HepG2 (cell line): ENCODE measurements around the gene PEAK1. TPM values are rescaled to one million over a fixed set of nuclear protein-coding genes. Genes with fewer than 3 reads are reported as not detected.

Source experiments
- HMG20B ChIP-seq: conservative IDR thresholded peaks from 2 replicates; pipeline ENCODE4 v1.6.1; 2016; ENCODE audit warnings: missing genetic modification reagents, missing compliant biosample characterization
- HMGXB4 ChIP-seq, 2 experiments: sonication (generic) in 1 of 2; formaldehyde crosslinking in 1 of 2; IDR thresholded peaks; 2 replicates each; pipeline versions ENCODE4 v1.4.0 to v1.6.1; 2018 to 2020; ENCODE audit warnings: missing genetic modification reagents in 2 of 2, borderline replicate concordance in 1 of 2, low read depth in 1 of 2, mild to moderate bottlenecking in 1 of 2, missing biosample characterization in 1 of 2
- HNF1B ChIP-seq: sonication (generic); formaldehyde crosslinking; IDR thresholded peaks from 2 replicates; pipeline ENCODE4 v1.5.1; 2020; ENCODE audit warnings: mild to moderate bottlenecking, moderate library complexity, missing genetic modification reagents
- HOXA5 ChIP-seq: sonication (generic); formaldehyde crosslinking; IDR thresholded peaks from 2 replicates; pipeline ENCODE4 v1.4.0; 2020; ENCODE audit warnings: missing genetic modification reagents
- MED8 ChIP-seq: sonication (generic); formaldehyde crosslinking; IDR thresholded peaks from 2 replicates; pipeline ENCODE4 v1.8.1; 2023; ENCODE audit warnings: mild to moderate bottlenecking, missing genetic modification reagents; ENCODE audit not compliant: insufficient replicate concordance
- MIER2 ChIP-seq: IDR thresholded peaks from 2 replicates; pipeline ENCODE4 v1.6.1; 2016; ENCODE audit warnings: missing biosample characterization, missing genetic modification reagents
- NR2F6 ChIP-seq, 2 experiments: IDR thresholded peaks; 2 replicates each; pipeline ENCODE4 v1.6.1; 2016; ENCODE audit warnings: antibody characterized with exemption in 1 of 2, mild to moderate bottlenecking in 1 of 2
- SMC3 ChIP-seq: IDR thresholded peaks from 2 replicates; pipeline ENCODE4 v1.6.1; 2011; ENCODE audit warnings: low read length, improper control_type of control experiment
- TRIM24 ChIP-seq: sonication (generic); formaldehyde crosslinking; IDR thresholded peaks from 2 replicates; pipeline ENCODE4 v1.8.0; 2022; ENCODE audit warnings: mild to moderate bottlenecking, missing genetic modification reagents
- TSC22D2 ChIP-seq: sonication (generic); formaldehyde crosslinking; IDR thresholded peaks from 2 replicates; pipeline ENCODE4 v1.5.1; 2020; ENCODE audit warnings: missing genetic modification reagents, mild to moderate bottlenecking, borderline replicate concordance
- ZNF30 ChIP-seq: sonication (generic); formaldehyde crosslinking; IDR thresholded peaks from 2 replicates; pipeline ENCODE4 v1.5.0; 2020; ENCODE audit warnings: mild to moderate bottlenecking, missing genetic modification reagents
- ZNF784 ChIP-seq: sonication (generic); formaldehyde crosslinking; IDR thresholded peaks from 2 replicates; pipeline ENCODE4 v1.5.1; 2020; ENCODE audit warnings: missing genetic modification reagents, mild to moderate bottlenecking, borderline replicate concordance
- polyA plus RNA-seq, 8 experiments: library from polyadenylated mRNA; depleted of rRNA in 3 of 8; stranded (reverse) in 7 of 8; unstranded in 1 of 8; fragments of >200 nt; fragmentation: Illumina TruSeq in 4 of 8; extraction: Trizol in 4 of 8; gene quantifications; 2 replicates each; pipeline versions ENCODE4 v1.2.1 to v1.2.3, GENCODE V29; 2011 to 2016; ENCODE audit warnings: low read depth in 4 of 8, missing spikeins in 1 of 8, mixed read lengths in 1 of 8; ENCODE audit not compliant: insufficient read depth in 1 of 8
- total RNA-seq, 5 experiments: library from RNA; depleted of rRNA; stranded (reverse); fragments of >200 nt; fragmentation: Illumina TruSeq; extraction: Trizol; gene quantifications; 2 replicates each; pipeline ENCODE4 v1.2.3, GENCODE V29; 2016; ENCODE audit warnings: low read depth in 1 of 5
- TF ChIP-seq, protein P1 (sequence below): sonication (generic); formaldehyde crosslinking; IDR thresholded peaks from 2 replicates; pipeline ENCODE4 v1.4.0; 2020; ENCODE audit warnings: missing genetic modification reagents
- TF ChIP-seq, protein P2 (sequence below): sonication (generic); formaldehyde crosslinking; IDR thresholded peaks from 2 replicates; pipeline ENCODE4 v1.4.0; 2020; ENCODE audit warnings: mild to moderate bottlenecking, low read depth, missing genetic modification reagents
- TF ChIP-seq, protein P3 (sequence below): sonication (generic); formaldehyde crosslinking; IDR thresholded peaks from 2 replicates; pipeline ENCODE4 v1.4.0; 2020; ENCODE audit warnings: missing genetic modification reagents, mild to moderate bottlenecking, borderline replicate concordance

The PEAK1 gene
- total and polyA plus RNA-seq, 2 of the 13 experiments (the other 11 are each of a cell fraction or from before 2014, with no cell fraction given) = 6.0 to 6.6 TPM

GRCh38 chr15:77224352-77224751 is 195.6 kb downstream of the PEAK1 start (continued):
- TF ChIP-seq HNF1B (CRISPR knock-in tag) (no peak), TSC22D2 (CRISPR knock-in tag) (no peak), HOXA5 (CRISPR knock-in tag) (no peak), HMGXB4 (CRISPR knock-in tag; IDR thresholded peaks at IDR 0.05; ENCODE audit: borderline replicate concordance in 1 of 2, low read depth in 1 of 2) (no peak), NR2F6 (IDR thresholded peaks at IDR 0.05) (peak; percentile 46; the same call in 1 of the 2 replicates), NR2F6 (CRISPR knock-in tag; IDR thresholded peaks at IDR 0.05) (peak; percentile 24; the same call in 1 of the 2 replicates), TRIM24 (CRISPR knock-in tag) (no peak), SMC3 (no peak), HMG20B (CRISPR knock-in tag) (no peak), ZNF30 (CRISPR knock-in tag) (no peak), MED8 (no peak), MIER2 (CRISPR knock-in tag) (no peak), ZNF784 (CRISPR knock-in tag) (no peak)
- TF ChIP-seq, protein P1, sequence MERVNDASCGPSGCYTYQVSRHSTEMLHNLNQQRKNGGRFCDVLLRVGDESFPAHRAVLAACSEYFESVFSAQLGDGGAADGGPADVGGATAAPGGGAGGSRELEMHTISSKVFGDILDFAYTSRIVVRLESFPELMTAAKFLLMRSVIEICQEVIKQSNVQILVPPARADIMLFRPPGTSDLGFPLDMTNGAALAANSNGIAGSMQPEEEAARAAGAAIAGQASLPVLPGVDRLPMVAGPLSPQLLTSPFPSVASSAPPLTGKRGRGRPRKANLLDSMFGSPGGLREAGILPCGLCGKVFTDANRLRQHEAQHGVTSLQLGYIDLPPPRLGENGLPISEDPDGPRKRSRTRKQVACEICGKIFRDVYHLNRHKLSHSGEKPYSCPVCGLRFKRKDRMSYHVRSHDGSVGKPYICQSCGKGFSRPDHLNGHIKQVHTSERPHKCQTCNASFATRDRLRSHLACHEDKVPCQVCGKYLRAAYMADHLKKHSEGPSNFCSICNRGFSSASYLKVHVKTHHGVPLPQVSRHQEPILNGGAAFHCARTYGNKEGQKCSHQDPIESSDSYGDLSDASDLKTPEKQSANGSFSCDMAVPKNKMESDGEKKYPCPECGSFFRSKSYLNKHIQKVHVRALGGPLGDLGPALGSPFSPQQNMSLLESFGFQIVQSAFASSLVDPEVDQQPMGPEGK = no peak
- TF ChIP-seq, protein P2, sequence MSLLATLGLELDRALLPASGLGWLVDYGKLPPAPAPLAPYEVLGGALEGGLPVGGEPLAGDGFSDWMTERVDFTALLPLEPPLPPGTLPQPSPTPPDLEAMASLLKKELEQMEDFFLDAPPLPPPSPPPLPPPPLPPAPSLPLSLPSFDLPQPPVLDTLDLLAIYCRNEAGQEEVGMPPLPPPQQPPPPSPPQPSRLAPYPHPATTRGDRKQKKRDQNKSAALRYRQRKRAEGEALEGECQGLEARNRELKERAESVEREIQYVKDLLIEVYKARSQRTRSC (CRISPR knock-in tag) = no peak
- TF ChIP-seq, protein P3, sequence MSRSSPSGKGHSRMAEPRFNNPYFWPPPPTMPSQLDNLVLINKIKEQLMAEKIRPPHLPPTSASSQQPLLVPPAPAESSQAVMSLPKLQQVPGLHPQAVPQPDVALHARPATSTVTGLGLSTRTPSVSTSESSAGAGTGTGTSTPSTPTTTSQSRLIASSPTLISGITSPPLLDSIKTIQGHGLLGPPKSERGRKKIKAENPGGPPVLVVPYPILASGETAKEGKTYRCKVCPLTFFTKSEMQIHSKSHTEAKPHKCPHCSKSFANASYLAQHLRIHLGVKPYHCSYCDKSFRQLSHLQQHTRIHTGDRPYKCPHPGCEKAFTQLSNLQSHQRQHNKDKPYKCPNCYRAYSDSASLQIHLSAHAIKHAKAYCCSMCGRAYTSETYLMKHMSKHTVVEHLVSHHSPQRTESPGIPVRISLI (CRISPR knock-in tag) = no peak
